ENCODE data around the gene CENPP.

DNA sequence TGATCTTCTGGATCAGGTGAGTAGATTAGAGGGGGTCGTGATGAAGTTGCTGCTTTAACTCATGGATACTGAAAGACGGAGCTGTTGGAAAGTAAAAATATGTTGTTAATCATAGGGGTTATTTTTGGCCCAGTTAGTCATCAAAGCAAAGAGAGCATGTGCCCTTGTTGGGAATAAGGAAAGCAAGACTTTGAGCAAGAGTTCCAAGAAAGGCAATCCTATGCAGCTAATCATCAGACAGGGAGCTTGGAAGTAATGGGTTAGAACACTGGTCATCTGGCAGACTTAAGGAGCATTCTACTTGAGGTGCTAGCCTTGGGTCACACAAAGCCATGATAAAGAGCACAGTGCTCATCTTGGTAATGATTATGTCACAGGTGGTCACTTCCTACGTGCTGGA is 138.2 kb downstream of the CENPP start:
- TF ChIP-seq CTCF (IDR thresholded peaks at IDR 0.05): no peak
- TF ChIP-seq POLR2AphosphoS5 (IDR thresholded peaks at IDR 0.05): peak in 2 of 3 donors; percentile 52 to 59

Measured in transverse colon (tissue), 4 donors.